Esophagus squamous epithelium (tissue), 4 donors: Measurements from ENCODE around the gene SACS.

Experiments
- CTCF ChIP-seq, 6 experiments: fragments of 450-650 bp in 4 of 6; fragments of 200-600 bp in 2 of 6; sonication (generic) in 2 of 6; IDR thresholded peaks; one replicate each; pipeline ENCODE4 v1.5.1; 2016 to 2019; ENCODE audit warnings: antibody characterized with exemption in 6 of 6, mild to moderate bottlenecking in 4 of 6, moderate library complexity in 4 of 6
- POLR2A ChIP-seq, 4 donors: fragments of 450-650 bp; IDR thresholded peaks; one replicate each; pipeline ENCODE4 v1.6.1; 2017; ENCODE audit warnings: antibody characterized with exemption in 4 of 4, mild to moderate bottlenecking in 4 of 4, moderate library complexity in 3 of 4

- no peak for TF ChIP-seq CTCF (IDR thresholded peaks at IDR 0.05)
- TF ChIP-seq POLR2A (IDR thresholded peaks at IDR 0.05): no peak
These were observed 112.5 kb downstream of the SACS start for GRCh38 chr13:23320926-23321534.
